Epithelial cell of esophagus (primary cell): ENCODE results near the gene JPH3.
A peak's percentile ranks its signal among the peaks of the same experiment; 100 is the strongest.
"Not testable (repeated sequence)": the region's sequence is repeated elsewhere in the genome, so short reads cannot be mapped to it uniquely, and the experiment has no call there.

Source experiments
- DNase-seq: peaks from one replicate; pipeline ENCODE4 v3.0.0; 2010; ENCODE audit warnings: low read depth
- H3K4me3 ChIP-seq: 2 replicates; pipeline ENCODE4 v1.5.1; 2011; ENCODE audit warnings: mild to moderate bottlenecking, low read length, control low read depth
- CTCF ChIP-seq: IDR thresholded peaks from 2 replicates; pipeline ENCODE4 v1.5.1; 2011; ENCODE audit warnings: low read depth, mild to moderate bottlenecking, low read length, control low read depth, inconsistent platforms; ENCODE audit not compliant: insufficient read depth; ENCODE audit errors: missing control alignments

Gene JPH3

GRCh38 chr16:87721622-87722585 is 119.6 kb downstream of the JPH3 start:
- no peak for TF ChIP-seq CTCF
- no peak overlapping the region for H3K4me3 ChIP-seq
- DNase-seq, result no peak

GRCh38 chr16:87722590-87723225 is 120.4 kb downstream of the JPH3 start:
- DNase-seq, result no peak
- no peak overlapping the region for H3K4me3 ChIP-seq
- no peak for TF ChIP-seq CTCF

GRCh38 chr16:87723226-87723623 is 120.9 kb downstream of the JPH3 start:
- H3K4me3 ChIP-seq, result no peak overlapping the region
- peak; percentile 72 for DNase-seq
- TF ChIP-seq CTCF, result no peak

GRCh38 chr16:87724490-87725291 is 122.4 kb downstream of the JPH3 start:
- DNase-seq, result no peak
- TF ChIP-seq CTCF, result no peak
- H3K4me3 ChIP-seq, result no peak overlapping the region

GRCh38 chr16:87725596-87726235 is 123.4 kb downstream of the JPH3 start:
- no peak for TF ChIP-seq CTCF
- no peak overlapping the region for H3K4me3 ChIP-seq
- peak; percentile 30 for DNase-seq

GRCh38 chr16:87726577-87726976 is 124.3 kb downstream of the JPH3 start:
- DNase-seq, H3K4me3 ChIP-seq: not testable (repeated sequence)

- no peak for TF ChIP-seq CTCF
- DNase-seq, result no peak
- H3K4me3 ChIP-seq, result no peak overlapping the region
Measured at GRCh38 chr16:87727346-87727745, 125.0 kb downstream of the JPH3 start.
